Fibroblast of lung (primary cell): ENCODE results near the gene TMEM43. TPM values are rescaled to one million over a fixed set of nuclear protein-coding genes. Genes with fewer than 3 reads are reported as not detected.

Source experiments
- DNase-seq, 2 donors: peaks; one replicate each; pipeline versions ENCODE4 v3.0.0 to v3.0.0-alpha.2; 2010; ENCODE audit warnings: low read depth in 2 of 2
- H2AFZ ChIP-seq: 2 replicates; pipeline ENCODE4 v1.5.1; 2012; ENCODE audit warnings: low read length, control low read depth, inconsistent platforms
- H3K27ac ChIP-seq: 2 replicates; pipeline ENCODE4 v1.5.1; 2011; ENCODE audit warnings: low read length, control low read depth; ENCODE audit not compliant: insufficient read depth
- H3K27me3 ChIP-seq: 2 replicates; pipeline ENCODE4 v1.5.1; 2011; ENCODE audit warnings: mild to moderate bottlenecking, low read length; ENCODE audit not compliant: control insufficient read depth, insufficient read depth
- H3K36me3 ChIP-seq: 2 replicates; pipeline ENCODE4 v1.5.1; 2011; ENCODE audit warnings: low read length; ENCODE audit not compliant: control insufficient read depth, insufficient read depth
- H3K4me1 ChIP-seq: 2 replicates; pipeline ENCODE4 v1.5.1; 2011; ENCODE audit warnings: low read length; ENCODE audit not compliant: control insufficient read depth, insufficient read depth; ENCODE audit errors: extremely low read depth
- H3K4me2 ChIP-seq: 2 replicates; pipeline ENCODE4 v1.5.1; 2011; ENCODE audit warnings: low read length, control low read depth; ENCODE audit not compliant: insufficient read depth; ENCODE audit errors: extremely low read depth
- H3K4me3 ChIP-seq, 4 experiments: fragments of 200-600 bp in 1 of 4; sonication (generic) in 1 of 4; replicated peaks in 1 of 4; 2 replicates each; pipeline ENCODE4 v1.5.1; 2011 to 2016; ENCODE audit warnings: low read length in 4 of 4, low read depth in 3 of 4, mild to moderate bottlenecking in 3 of 4, control low read depth in 2 of 4, inconsistent platforms in 1 of 4, mixed read lengths in 1 of 4; ENCODE audit not compliant: insufficient read depth in 1 of 4; ENCODE audit errors: control extremely low read depth in 1 of 4
- H3K79me2 ChIP-seq: 2 replicates; pipeline ENCODE4 v1.5.1; 2012; ENCODE audit warnings: mild to moderate bottlenecking, low read length, inconsistent platforms; ENCODE audit not compliant: control insufficient read depth, insufficient read depth
- H3K9ac ChIP-seq: 2 replicates; pipeline ENCODE4 v1.5.1; 2011; ENCODE audit warnings: mild to moderate bottlenecking, low read length, control low read depth; ENCODE audit not compliant: insufficient read depth
- H3K9me3 ChIP-seq: 2 replicates; pipeline ENCODE4 v1.5.1; 2012; ENCODE audit warnings: low read depth, low read length; ENCODE audit not compliant: control insufficient read depth, insufficient read depth
- H4K20me1 ChIP-seq: 2 replicates; pipeline ENCODE4 v1.5.1; 2011; ENCODE audit warnings: low read length; ENCODE audit not compliant: control insufficient read depth, insufficient read depth; ENCODE audit errors: extremely low read depth
- EZH2 ChIP-seq: IDR thresholded peaks from 2 replicates; pipeline ENCODE4 v1.5.1; 2012; ENCODE audit warnings: low read length, control low read depth, mild to moderate bottlenecking; ENCODE audit errors: missing control alignments
- polyA plus RNA-seq, 2 donors: library from polyadenylated mRNA; depleted of rRNA in 1 of 2; stranded (reverse) in 1 of 2; unstranded in 1 of 2; fragments of >200 nt; gene quantifications; 2 replicates each; pipeline ENCODE4 v1.2.1, GENCODE V29; 2011 to 2012; ENCODE audit warnings: missing spikeins in 1 of 2
- total RNA-seq: library from RNA; depleted of rRNA; stranded (reverse); fragments of >200 nt; gene quantifications from 2 replicates; pipeline ENCODE4 v1.2.1, GENCODE V29; 2014
- TF ChIP-seq, protein P1 (sequence below), 2 donors: IDR thresholded peaks in 1 of 2; conservative IDR thresholded peaks in 1 of 2; 1 replicate in 1 of 2; 2 replicates in 1 of 2; pipeline ENCODE4 v1.5.1; 2011 to 2012; ENCODE audit warnings: low read length in 2 of 2, control low read depth in 1 of 2, inconsistent platforms in 1 of 2, low read depth in 1 of 2, mild to moderate bottlenecking in 1 of 2

Gene TMEM43
- total and polyA plus RNA-seq, 2 donors (not counting 1 experiment from before 2014, with no cell fraction given), result 114 to 180 TPM

- peak overlapping the region; percentile 76 for H3K9ac ChIP-seq
- peak overlapping the region; percentile 72 for H2AFZ ChIP-seq
- peak overlapping the region; percentile 98 for H3K27ac ChIP-seq
- DNase-seq, result no peak
- H3K79me2 ChIP-seq, result peaks cover 47% of the 10 kb centered on the region
- H3K4me1 ChIP-seq, result peaks cover 2% of the 10 kb centered on the region
- H4K20me1 ChIP-seq, result no peaks in the 10 kb centered on the region
- no peak for TF ChIP-seq EZH2
- TF ChIP-seq, protein P1, sequence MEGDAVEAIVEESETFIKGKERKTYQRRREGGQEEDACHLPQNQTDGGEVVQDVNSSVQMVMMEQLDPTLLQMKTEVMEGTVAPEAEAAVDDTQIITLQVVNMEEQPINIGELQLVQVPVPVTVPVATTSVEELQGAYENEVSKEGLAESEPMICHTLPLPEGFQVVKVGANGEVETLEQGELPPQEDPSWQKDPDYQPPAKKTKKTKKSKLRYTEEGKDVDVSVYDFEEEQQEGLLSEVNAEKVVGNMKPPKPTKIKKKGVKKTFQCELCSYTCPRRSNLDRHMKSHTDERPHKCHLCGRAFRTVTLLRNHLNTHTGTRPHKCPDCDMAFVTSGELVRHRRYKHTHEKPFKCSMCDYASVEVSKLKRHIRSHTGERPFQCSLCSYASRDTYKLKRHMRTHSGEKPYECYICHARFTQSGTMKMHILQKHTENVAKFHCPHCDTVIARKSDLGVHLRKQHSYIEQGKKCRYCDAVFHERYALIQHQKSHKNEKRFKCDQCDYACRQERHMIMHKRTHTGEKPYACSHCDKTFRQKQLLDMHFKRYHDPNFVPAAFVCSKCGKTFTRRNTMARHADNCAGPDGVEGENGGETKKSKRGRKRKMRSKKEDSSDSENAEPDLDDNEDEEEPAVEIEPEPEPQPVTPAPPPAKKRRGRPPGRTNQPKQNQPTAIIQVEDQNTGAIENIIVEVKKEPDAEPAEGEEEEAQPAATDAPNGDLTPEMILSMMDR (conservative IDR thresholded peaks at IDR 0.05 in 1 of 2, IDR thresholded peaks at IDR 0.05 in 1 of 2; ENCODE audit: low read depth in 1 of 2, low read length in 2 of 2), result no peak
- H3K9me3 ChIP-seq, result no peaks in the 10 kb centered on the region
- no peaks in the 10 kb centered on the region for H3K27me3 ChIP-seq
- H3K4me3 ChIP-seq, result peak overlapping the region; percentile 68 to 91 (median 76)
- H3K4me2 ChIP-seq, result peak overlapping the region; percentile 83
- peaks cover 3% of the 10 kb centered on the region for H3K36me3 ChIP-seq
These were observed 54.2 kb downstream of the TMEM43 start for GRCh38 chr3:14179114-14179465.

DNA sequence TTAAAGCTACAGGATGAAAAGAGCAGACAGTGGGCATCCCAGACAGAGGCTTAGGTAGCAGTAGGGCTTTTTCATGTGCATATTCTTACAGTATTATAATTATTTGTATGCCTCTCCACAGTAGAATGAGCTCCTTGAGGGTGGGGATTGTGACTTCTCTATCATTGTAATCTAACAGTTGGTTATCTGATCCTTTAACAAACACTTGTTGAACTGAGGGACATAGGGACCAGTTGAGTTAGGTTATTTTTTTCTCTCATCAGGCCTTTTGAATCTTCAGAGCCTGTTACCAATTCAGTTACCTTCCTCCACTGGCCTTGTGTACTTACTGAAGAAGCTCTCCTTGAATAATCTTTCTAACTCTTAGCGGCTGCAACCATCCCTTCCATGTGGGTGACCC, 54.9 kb downstream of the TMEM43 start:
- TF ChIP-seq EZH2, result no peak
- TF ChIP-seq, protein P1 (conservative IDR thresholded peaks at IDR 0.05 in 1 of 2, IDR thresholded peaks at IDR 0.05 in 1 of 2; ENCODE audit: low read depth in 1 of 2, low read length in 2 of 2), result no peak
- Histone ChIP-seq H3K4me1 (peaks cover 2% of the 10 kb centered on the region), H3K27ac (no peak overlapping the region), H2AFZ (no peak overlapping the region), H3K4me3 (peak overlapping the region in 1 of 4 experiments; percentile 91), H4K20me1 (no peaks in the 10 kb centered on the region), H3K9ac (no peak overlapping the region), H3K27me3 (no peaks in the 10 kb centered on the region), H3K4me2 (peak overlapping the region; percentile 83), H3K36me3 (peaks cover 3% of the 10 kb centered on the region), H3K9me3 (no peaks in the 10 kb centered on the region), H3K79me2 (peaks cover 45% of the 10 kb centered on the region)
- no peak for DNase-seq

GRCh38 chr3:14181253-14181652, 56.4 kb downstream of the TMEM43 start:
- no peak overlapping the region for H3K27ac ChIP-seq
- H3K36me3 ChIP-seq, result peaks cover 3% of the 10 kb centered on the region
- DNase-seq, result no peak
- no peak overlapping the region for H2AFZ ChIP-seq
- no peaks in the 10 kb centered on the region for H3K4me1 ChIP-seq
- no peaks in the 10 kb centered on the region for H3K27me3 ChIP-seq
- TF ChIP-seq, protein P1 (conservative IDR thresholded peaks at IDR 0.05 in 1 of 2, IDR thresholded peaks at IDR 0.05 in 1 of 2; ENCODE audit: low read depth in 1 of 2, low read length in 2 of 2), result no peak
- no peak for TF ChIP-seq EZH2
- no peaks in the 10 kb centered on the region for H3K9me3 ChIP-seq
- H3K4me2 ChIP-seq, result no peak overlapping the region
- H4K20me1 ChIP-seq, result no peaks in the 10 kb centered on the region
- H3K4me3 ChIP-seq, result no peak overlapping the region
- H3K79me2 ChIP-seq, result peaks cover 30% of the 10 kb centered on the region
- H3K9ac ChIP-seq, result no peak overlapping the region
